Erythroblast (primary cell): Measurements from ENCODE around the gene CCDC188.

Experiments
- GATA1 ChIP-seq: IDR thresholded peaks from 2 replicates; pipeline ENCODE4 v1.6.1; 2011; ENCODE audit warnings: low read depth, mild to moderate bottlenecking, control low read depth, low read length, moderate library complexity
- POLR2A ChIP-seq: IDR thresholded peaks from 2 replicates; pipeline ENCODE4 v1.6.1; 2011; ENCODE audit warnings: mild to moderate bottlenecking, low read length

DNA sequence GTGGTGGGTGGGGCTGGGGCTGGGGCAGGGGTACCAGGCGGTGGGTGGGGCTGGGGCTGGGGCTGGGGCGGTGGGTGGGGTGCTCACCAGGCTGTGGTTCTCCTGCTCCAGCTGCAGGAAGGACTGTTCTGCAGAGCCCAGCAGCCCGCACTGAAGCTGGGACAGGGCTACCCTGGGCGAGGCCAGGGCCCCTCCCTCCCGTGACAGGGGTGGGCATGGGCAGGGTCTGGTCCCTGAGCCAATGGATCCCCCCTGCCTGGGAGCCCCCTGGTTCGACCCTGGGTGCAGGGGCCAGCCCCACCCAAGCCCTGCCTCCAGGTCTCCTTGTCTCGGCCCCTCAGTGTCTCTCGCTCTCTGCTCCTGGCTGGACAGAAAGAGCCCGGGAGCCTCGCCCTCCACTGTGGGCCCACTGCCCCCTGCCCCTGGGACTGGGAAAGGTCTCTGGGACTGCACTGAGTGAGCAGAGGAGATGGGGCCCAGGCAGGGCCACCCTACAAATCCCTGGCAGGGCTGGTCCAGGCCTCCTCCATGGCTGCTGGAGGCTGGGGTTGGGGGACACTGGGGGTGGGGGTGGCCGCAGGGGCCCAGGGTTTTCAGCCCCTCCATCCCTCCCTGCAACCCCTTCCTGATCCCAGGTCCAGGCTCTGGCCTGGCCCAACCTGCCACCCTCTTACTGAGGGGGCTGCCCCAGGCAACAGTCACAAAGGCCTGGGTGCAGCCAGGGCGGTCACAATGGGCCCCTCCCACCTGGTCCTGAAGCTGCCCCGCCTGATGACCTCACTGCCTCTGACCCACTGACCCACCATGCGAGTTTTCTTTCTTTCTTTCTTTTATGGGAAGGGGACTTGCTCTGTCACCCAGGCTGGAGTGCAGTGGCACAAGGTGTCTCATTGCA, at the start of gene CCDC188:
- TF ChIP-seq POLR2A (no peak), GATA1 (no peak)
